ENCODE results near the gene SERINC5. TPM values are rescaled to one million over a fixed set of nuclear protein-coding genes. Genes with fewer than 3 reads are reported as not detected.

Gene SERINC5
- total RNA-seq (2022; extraction: Qiagen RNA extraction; ENCODE audit: low read depth), result 5.6 to 8.6 TPM (median 7.1 TPM) in 5 replicates

GRCh38 chr5:80255811-80256712 is at the start of gene SERINC5:
TSS of gene SERINC5 (minus strand) at chr5:80256048. CDS start at chr5:80255922, 126 bp downstream.

Other genes with a start within 250 kb of the SERINC5 start
- gene THBS4, start 220.7 kb downstream of the SERINC5 start, total RNA-seq (2022; extraction: Qiagen RNA extraction; ENCODE audit: low read depth), result 0.06 to 0.14 TPM in 2 of 5 replicates, not detected in the others
- gene SPZ1, start 64.0 kb upstream of the SERINC5 start, total RNA-seq (2022; extraction: Qiagen RNA extraction; ENCODE audit: low read depth), result not detected in 5 replicates
- gene ZFYVE16, start 152.0 kb upstream of the SERINC5 start, total RNA-seq (2022; extraction: Qiagen RNA extraction; ENCODE audit: low read depth), result 11.5 to 25.6 TPM (median 15.2 TPM) in 5 replicates
- gene FAM151B, start 232.1 kb upstream of the SERINC5 start, total RNA-seq (2022; extraction: Qiagen RNA extraction; ENCODE audit: low read depth), result 1.5 to 3.7 TPM (median 1.7 TPM) in 5 replicates